Upper lobe of right lung (tissue), 1 donor: ENCODE measurements around the gene NCAPG. TPM values are rescaled to one million over a fixed set of nuclear protein-coding genes. Genes with fewer than 3 reads are reported as not detected.
"Not testable (repeated sequence)": the region's sequence is repeated elsewhere in the genome, so short reads cannot be mapped to it uniquely, and the experiment has no call there.

Experiments used
- ATAC-seq: fragments of 200-7000 bp; cut with Tn5 transposase; one replicate; pipeline ENCODE4 v1.9.1; 2020; ENCODE audit warnings: mild to moderate bottlenecking, moderate library complexity
- DNase-seq: peaks from one replicate; pipeline ENCODE4 v3.0.0-alpha.2; 2020
- H3K27ac ChIP-seq: fragments of 200-600 bp; one replicate; pipeline ENCODE4 v1.8.0; 2022
- H3K27me3 ChIP-seq: fragments of 200-600 bp; one replicate; pipeline ENCODE4 v1.8.0; 2022; ENCODE audit warnings: mild to moderate bottlenecking
- H3K36me3 ChIP-seq: fragments of 200-600 bp; one replicate; pipeline ENCODE4 v1.8.0; 2022
- H3K4me1 ChIP-seq: fragments of 200-600 bp; one replicate; pipeline ENCODE4 v1.8.0; 2022
- H3K4me3 ChIP-seq: fragments of 200-600 bp; one replicate; pipeline ENCODE4 v1.8.0; 2022; ENCODE audit warnings: mild to moderate bottlenecking
- H3K9me3 ChIP-seq: fragments of 200-600 bp; one replicate; pipeline ENCODE4 v1.8.0; 2022
- CTCF ChIP-seq: fragments of 200-600 bp; IDR thresholded peaks from one replicate; pipeline ENCODE4 v1.8.0; 2022; ENCODE audit warnings: antibody characterized with exemption
- intact Hi-C: fragments of 100-400 bp; cut with DNase I; formaldehyde crosslinking; loops from one replicate; pipeline ENCODE4 v1.11.0; 2022
- total RNA-seq: library from RNA; stranded (reverse); fragmentation: NEBNext Ultra II Directional; extraction: Animal tissue kit (Norgen Biotek cat#: 25700); gene quantifications from one replicate; pipeline ENCODE4 v1.2.1, GENCODE V29; 2021
- donor health status: DM: no; HTN: yes; CAD: no; lungs with severe emphysema.

The NCAPG gene
- total RNA-seq, 1 donor from 2014 or later: 0.84 TPM

- TF ChIP-seq CTCF: no peak
- intact Hi-C loops: no loop called here
These were observed 41.2 kb downstream of the NCAPG start for GRCh38 chr4:17851959-17852358.

GRCh38 chr4:17854036-17854435 is 43.3 kb downstream of the NCAPG start:
- Histone ChIP-seq H3K4me3 (no peak overlapping the region), H3K27me3 (no peaks in the 10 kb centered on the region), H3K9me3 (no peaks in the 10 kb centered on the region), H3K4me1 (no peaks in the 10 kb centered on the region), H3K27ac (no peak overlapping the region), H3K36me3 (no peaks in the 10 kb centered on the region)
- DNase-seq (no peak), ATAC-seq (no peak)
- TF ChIP-seq CTCF: no peak
- intact Hi-C loops: no loop called here

More at GRCh38 chr4:17851959-17852358, 41.2 kb downstream of the NCAPG start:
- no peak for DNase-seq
- H3K4me1 ChIP-seq: no peaks in the 10 kb centered on the region
- H3K27ac ChIP-seq: no peak overlapping the region
- no peaks in the 10 kb centered on the region for H3K36me3 ChIP-seq
- H3K9me3 ChIP-seq: no peaks in the 10 kb centered on the region
- no peak overlapping the region for H3K4me3 ChIP-seq
- no peaks in the 10 kb centered on the region for H3K27me3 ChIP-seq
- no peak for ATAC-seq

GRCh38 chr4:17859793-17860406 is 49.1 kb downstream of the NCAPG start:
- ATAC-seq (no peak), DNase-seq (no peak)
- Histone ChIP-seq H3K36me3 (no peaks in the 10 kb centered on the region), H3K27ac (no peak overlapping the region), H3K27me3 (no peaks in the 10 kb centered on the region), H3K4me3 (no peak overlapping the region), H3K4me1 (no peaks in the 10 kb centered on the region), H3K9me3 (no peaks in the 10 kb centered on the region)
- intact Hi-C loops: no loop called here
- no peak for TF ChIP-seq CTCF

GRCh38 chr4:17861906-17862305 is 51.1 kb downstream of the NCAPG start:
- H3K36me3 ChIP-seq, ATAC-seq, H3K4me1 ChIP-seq, H3K9me3 ChIP-seq, DNase-seq, H3K27me3 ChIP-seq, intact Hi-C loops, H3K27ac ChIP-seq, H3K4me3 ChIP-seq: not testable (repeated sequence)

- DNase-seq: no peak
- no peak overlapping the region for H3K27ac ChIP-seq
- no peak for TF ChIP-seq CTCF
- no peak for ATAC-seq
- intact Hi-C loops: no loop called here
- no peaks in the 10 kb centered on the region for H3K27me3 ChIP-seq
- H3K4me1 ChIP-seq: no peaks in the 10 kb centered on the region
- no peaks in the 10 kb centered on the region for H3K9me3 ChIP-seq
- no peak overlapping the region for H3K4me3 ChIP-seq
- H3K36me3 ChIP-seq: no peaks in the 10 kb centered on the region
These were observed 55.1 kb downstream of the NCAPG start for GRCh38 chr4:17865866-17866363.

- no peak for DNase-seq
- no peaks in the 10 kb centered on the region for H3K4me1 ChIP-seq
- TF ChIP-seq CTCF: no peak
- H3K27me3 ChIP-seq: no peaks in the 10 kb centered on the region
- ATAC-seq: no peak
- H3K36me3 ChIP-seq: no peaks in the 10 kb centered on the region
- no peak overlapping the region for H3K4me3 ChIP-seq
- no peaks in the 10 kb centered on the region for H3K9me3 ChIP-seq
- H3K27ac ChIP-seq: no peak overlapping the region
- intact Hi-C loops: no loop called here
These were observed 56.0 kb downstream of the NCAPG start for GRCh38 chr4:17866810-17867209.
